B cell (primary cell): ENCODE measurements around the gene U2AF2. TPM values are rescaled to one million over a fixed set of nuclear protein-coding genes. Genes with fewer than 3 reads are reported as not detected.

Source experiments
- ATAC-seq: fragments of 200-7000 bp; cut with Tn5 transposase; one replicate; pipeline ENCODE4 v1.10.0; 2021; ENCODE audit warnings: low read depth, mild to moderate bottlenecking, moderate number of reproducible peaks, moderate library complexity
- CTCF ChIA-PET: fragments of 350-600 bp; sonication (Branson Sonifier 250); formaldehyde crosslinking; loops from one replicate; lab custom pipeline; 2021; ENCODE audit warnings: antibody characterized with exemption, inconsistent platforms; lab: Charles Lee
- POLR2A ChIA-PET: fragments of 350-600 bp; sonication (Branson Sonifier 250); formaldehyde crosslinking; loops from one replicate; lab custom pipeline; 2021; ENCODE audit warnings: antibody characterized with exemption; lab: Charles Lee
- DNase-seq: peaks from one replicate; pipeline ENCODE4 v3.0.0; 2013
- H2AFZ ChIP-seq: 2 replicates; pipeline ENCODE4 v1.6.1; 2012; ENCODE audit warnings: mild to moderate bottlenecking, low read depth, low read length; ENCODE audit not compliant: insufficient read depth, poor library complexity, severe bottlenecking
- H3K27ac ChIP-seq, 2 donors: 1 replicate in 1 of 2; 2 replicates in 1 of 2; pipeline ENCODE4 v1.5.1; 2012 to 2013; ENCODE audit warnings: low read length in 2 of 2, mild to moderate bottlenecking in 2 of 2, moderate library complexity in 1 of 2
- H3K27me3 ChIP-seq, 4 experiments: fragments of 200-600 bp in 1 of 4; sonication (generic) in 1 of 4; replicated peaks in 1 of 4; 1 replicate in 2 of 4; 2 replicates in 2 of 4; pipeline versions ENCODE4 v1.6.1 to v1.7.0; 2013 to 2016; ENCODE audit warnings: low read length in 3 of 4, mild to moderate bottlenecking in 2 of 4, mixed read lengths in 1 of 4, moderate library complexity in 1 of 4; ENCODE audit not compliant: insufficient read depth in 4 of 4, control insufficient read depth in 3 of 4; ENCODE audit errors: control extremely low read depth in 1 of 4
- H3K36me3 ChIP-seq, 2 experiments: replicated peaks in 1 of 2; 1 replicate in 1 of 2; 2 replicates in 1 of 2; pipeline versions ENCODE4 v1.6.1 to v1.7.1; 2013; ENCODE audit warnings: low read length in 1 of 2; ENCODE audit not compliant: insufficient read depth in 2 of 2, control insufficient read depth in 1 of 2; ENCODE audit errors: control extremely low read depth in 1 of 2, extremely low read depth in 1 of 2
- H3K4me1 ChIP-seq, 2 donors: fragments of 200-600 bp in 1 of 2; sonication (generic) in 1 of 2; 1 replicate in 1 of 2; 2 replicates in 1 of 2; pipeline versions ENCODE4 v1.5.1 to v1.6.1; 2013 to 2017; ENCODE audit warnings: low read length in 2 of 2; ENCODE audit not compliant: control insufficient read depth in 2 of 2, insufficient read depth in 2 of 2
- H3K4me2 ChIP-seq: replicated peaks from 2 replicates; pipeline ENCODE3; 2012; ENCODE audit warnings: mild to moderate bottlenecking, low read depth, low read length; ENCODE audit not compliant: poor library complexity, severe bottlenecking
- H3K4me3 ChIP-seq, 5 experiments: fragments of 200-600 bp in 1 of 5; sonication (generic) in 1 of 5; 1 replicate in 3 of 5; 2 replicates in 2 of 5; pipeline versions ENCODE4 v1.5.1 to v1.7.0; 2011 to 2016; ENCODE audit warnings: low read length in 4 of 5, mild to moderate bottlenecking in 4 of 5, low read depth in 2 of 5, control low read depth in 1 of 5, moderate library complexity in 1 of 5; ENCODE audit not compliant: insufficient read depth in 1 of 5; ENCODE audit errors: control extremely low read depth in 1 of 5, extremely low read depth in 1 of 5
- H3K79me2 ChIP-seq: fragments of 200-600 bp; sonication (generic); one replicate; pipeline ENCODE4 v1.6.0; 2016; ENCODE audit warnings: low read length; ENCODE audit not compliant: control insufficient read depth, insufficient read depth
- H3K9ac ChIP-seq: fragments of 200-600 bp; sonication (generic); 2 replicates; pipeline ENCODE4 v1.6.1; 2017; ENCODE audit warnings: mild to moderate bottlenecking, low read length, moderate library complexity
- H3K9me3 ChIP-seq, 3 donors: one replicate each; pipeline versions ENCODE4 v1.6.1 to v1.7.1; 2013; ENCODE audit warnings: low read length in 2 of 3; ENCODE audit not compliant: control insufficient read depth in 2 of 3, insufficient read depth in 1 of 3; ENCODE audit errors: control extremely low read depth in 1 of 3
- H4K20me1 ChIP-seq: 2 replicates; pipeline ENCODE4 v1.6.0; 2012; ENCODE audit warnings: mild to moderate bottlenecking, low read length; ENCODE audit not compliant: insufficient read depth, control insufficient read depth, poor library complexity, severe bottlenecking
- H3K27ac Mint-ChIP-seq: one replicate; pipeline ENCODE4 v1.8.0; 2021; ENCODE audit warnings: mixed read lengths
- H3K27me3 Mint-ChIP-seq: one replicate; pipeline ENCODE4 v1.8.0; 2021; ENCODE audit warnings: mixed read lengths
- H3K4me1 Mint-ChIP-seq: one replicate; pipeline ENCODE4 v1.8.0; 2021; ENCODE audit warnings: mixed read lengths
- H3K4me3 Mint-ChIP-seq: one replicate; pipeline ENCODE4 v1.8.0; 2021; ENCODE audit warnings: mixed read lengths
- H3K9me3 Mint-ChIP-seq: one replicate; pipeline ENCODE4 v1.8.0; 2022; ENCODE audit warnings: mixed read lengths; ENCODE audit not compliant: insufficient read depth
- CTCF ChIP-seq: fragments of 200-600 bp; IDR thresholded peaks from one replicate; pipeline ENCODE4 v1.8.0; 2022; ENCODE audit warnings: antibody characterized with exemption, mild to moderate bottlenecking
- EZH2 ChIP-seq: IDR thresholded peaks from 2 replicates; pipeline ENCODE4 v1.6.1; 2012; ENCODE audit warnings: borderline replicate concordance, low read depth, mild to moderate bottlenecking, moderate library complexity, low read length; ENCODE audit not compliant: insufficient read depth, poor library complexity, severe bottlenecking
- WGBS: methylation state at CpG from one replicate; pipeline ENCODE4 v1.1.5; 2013; ENCODE audit warnings: missing lambda C conversion rate; ENCODE audit not compliant: insufficient coverage; 5-methylcytosine and 5-hydroxymethylcytosine counted together
- intact Hi-C: fragments of 100-400 bp; cut with micrococcal nuclease; formaldehyde crosslinking; loops from one replicate; pipeline ENCODE4 v1.10.0; 2022
- polyA plus RNA-seq: library from polyadenylated mRNA; depleted of rRNA; stranded (reverse); fragments of >200 nt; gene quantifications from 2 replicates; pipeline ENCODE4 v1.2.3, GENCODE V29; 2012
- total RNA-seq, 2 donors: library from RNA; stranded (reverse); fragments of 120-200 nt in 1 of 2; gene quantifications; 1 replicate in 1 of 2; 2 replicates in 1 of 2; pipeline versions ENCODE4 v1.2.3 to v1.2.4, GENCODE V29; 2013 to 2022

U2AF2 gene
- total and polyA plus RNA-seq, 2 donors (not counting 1 experiment from before 2014, with no cell fraction given) = 275 to 300 TPM

- ChIA-PET CTCF (no interaction called here), POLR2A (no interaction called here)
- peaks cover 8% of the 10 kb centered on the region for H4K20me1 ChIP-seq
- no peak overlapping the region for H3K27ac Mint-ChIP-seq
- DNase-seq = no peak
- H3K9me3 ChIP-seq = no peaks in the 10 kb centered on the region
- TF ChIP-seq EZH2 = no peak
- intact Hi-C loops = no loop called here
- no peak overlapping the region for H3K4me2 ChIP-seq
- no peaks in the 10 kb centered on the region for H3K4me1 ChIP-seq
- peaks cover 3 to 38% of the 10 kb centered on the region in 2 experiments for H3K36me3 ChIP-seq
- H3K4me3 ChIP-seq = no peak overlapping the region
- H3K4me1 Mint-ChIP-seq = no peaks in the 10 kb centered on the region
- 99% methylated on average over 14 of the region's 17 CpGs for WGBS
- no peak overlapping the region for H3K9ac ChIP-seq
- H3K79me2 ChIP-seq = no peaks in the 10 kb centered on the region
- no peak for ATAC-seq
- H3K27me3 Mint-ChIP-seq = no peaks in the 10 kb centered on the region
- H3K27ac ChIP-seq = no peak overlapping the region
- H3K9me3 Mint-ChIP-seq = no peaks in the 10 kb centered on the region
- H3K27me3 ChIP-seq = no peaks in the 10 kb centered on the region
- H3K4me3 Mint-ChIP-seq = no peak overlapping the region
- no peak overlapping the region for H2AFZ ChIP-seq
Observed at GRCh38 chr19:55698256-55698655, 43.4 kb downstream of the U2AF2 start.

- Histone ChIP-seq H3K27me3 (no peaks in the 10 kb centered on the region), H3K79me2 (no peaks in the 10 kb centered on the region), H3K27ac (no peak overlapping the region), H3K9me3 (peaks cover 0 to 6% (median 0%) of the 10 kb centered on the region in 3 donors), H3K4me2 (no peak overlapping the region), H3K9ac (no peak overlapping the region), H3K4me3 (no peak overlapping the region), H4K20me1 (peaks cover 18% of the 10 kb centered on the region), H3K4me1 (peaks cover 0 to 8% of the 10 kb centered on the region in 2 donors), H2AFZ (no peak overlapping the region), H3K36me3 (peaks cover 3 to 32% of the 10 kb centered on the region in 2 experiments)
- intact Hi-C loops = no loop called here
- ATAC-seq (no peak), DNase-seq (no peak)
- Mint-ChIP-seq H3K9me3 (no peaks in the 10 kb centered on the region), H3K27ac (no peak overlapping the region), H3K27me3 (no peaks in the 10 kb centered on the region), H3K4me3 (no peak overlapping the region), H3K4me1 (peaks cover 5% of the 10 kb centered on the region)
- 98% methylated on average over 10 of the region's 11 CpGs for WGBS
- TF ChIP-seq CTCF (no peak), EZH2 (no peak)
- ChIA-PET POLR2A (no interaction called here), CTCF (no interaction called here)
Observed at GRCh38 chr19:55699221-55699620, 44.4 kb downstream of the U2AF2 start.
